ENCODE data around the gene SLC8B1.

Gene SLC8B1
- 29.5 to 186 (median 105) reads per million in 18 experiments for total RNA-seq

DNA sequence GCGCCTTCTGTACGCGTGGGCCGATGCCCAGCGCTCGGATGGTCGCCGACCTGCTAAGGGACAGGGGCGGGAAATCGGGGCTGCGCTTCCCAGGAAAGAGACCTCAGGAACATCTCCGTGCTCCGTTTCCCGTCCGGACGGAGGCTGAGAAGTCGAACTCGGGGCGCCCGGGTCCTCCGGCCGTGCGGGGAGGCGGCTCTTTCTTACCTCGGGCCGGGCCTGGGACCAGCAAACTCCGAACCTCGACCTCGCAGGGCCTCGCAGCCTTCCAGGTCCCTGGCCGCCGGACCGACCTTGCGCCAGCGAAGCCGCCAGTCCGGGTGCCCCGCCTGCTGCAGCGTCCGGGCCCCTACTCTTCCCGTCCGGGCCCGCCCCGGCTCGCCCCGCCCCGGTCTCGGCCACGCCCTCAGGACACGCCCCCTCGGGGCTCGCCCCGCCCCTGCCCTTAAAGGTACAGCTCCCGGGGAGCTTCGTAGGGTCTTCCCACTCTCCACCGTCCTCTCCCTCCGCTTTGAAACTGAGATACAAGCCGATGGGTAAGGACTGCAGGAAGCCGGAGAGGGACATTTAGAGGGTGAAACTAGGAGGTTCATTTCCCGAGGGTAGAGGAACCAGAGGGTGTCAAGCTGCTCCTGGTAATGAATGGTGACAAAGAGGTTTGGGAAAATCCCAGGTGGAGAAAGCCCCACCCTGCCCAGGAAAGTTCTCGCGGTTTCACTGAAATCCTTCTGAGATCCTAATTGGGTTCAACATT is at the start of gene SLC8B1:
TSS of gene SLC8B1 (minus strand) at position 324 of the 754 bp plus-strand sequence. CDS start 2,231 bp downstream, outside the sequence.
- DNase-seq = peak; percentile 91 to 92

DNA sequence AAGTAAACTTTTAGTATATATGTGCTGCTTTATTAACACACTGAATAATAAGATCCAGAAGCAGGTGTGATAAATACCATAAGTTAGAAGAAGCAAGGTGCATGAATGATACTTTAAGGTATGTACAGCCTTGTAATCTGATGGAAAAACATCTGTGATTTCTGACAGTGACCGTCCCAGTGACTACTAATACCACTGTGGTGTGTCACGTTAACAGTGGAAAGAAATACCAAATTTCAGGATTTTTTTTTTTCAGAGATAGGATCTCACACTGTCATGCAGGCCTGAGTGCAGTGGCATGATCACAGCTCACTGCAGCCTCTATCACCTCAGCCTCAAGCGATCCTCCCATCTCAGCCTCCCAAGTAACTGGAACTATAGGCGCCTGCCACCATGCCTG is 47.3 kb upstream of the SLC8B1 start:
- no peak for DNase-seq

DNA sequence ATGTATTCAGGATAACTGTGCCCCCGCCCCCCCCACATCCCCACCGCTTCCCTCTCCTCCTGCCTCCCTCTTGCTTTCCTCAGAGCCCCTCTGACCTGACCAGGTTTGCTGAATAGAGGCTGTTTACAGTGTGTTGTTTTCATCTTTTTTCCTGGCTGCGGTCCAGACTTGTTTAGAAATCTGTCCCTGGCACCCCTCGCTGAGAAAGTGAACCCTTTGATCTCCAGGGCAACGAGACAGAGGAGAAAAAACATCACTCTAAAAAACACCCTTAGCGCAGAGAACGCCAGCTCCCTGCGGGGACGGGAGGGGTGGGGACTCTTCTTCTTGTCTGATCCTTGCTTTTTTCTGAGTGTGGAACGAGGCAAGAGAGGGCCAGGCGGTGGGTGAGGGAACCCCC is 46.3 kb upstream of the SLC8B1 start:
- no peak for DNase-seq

DNA sequence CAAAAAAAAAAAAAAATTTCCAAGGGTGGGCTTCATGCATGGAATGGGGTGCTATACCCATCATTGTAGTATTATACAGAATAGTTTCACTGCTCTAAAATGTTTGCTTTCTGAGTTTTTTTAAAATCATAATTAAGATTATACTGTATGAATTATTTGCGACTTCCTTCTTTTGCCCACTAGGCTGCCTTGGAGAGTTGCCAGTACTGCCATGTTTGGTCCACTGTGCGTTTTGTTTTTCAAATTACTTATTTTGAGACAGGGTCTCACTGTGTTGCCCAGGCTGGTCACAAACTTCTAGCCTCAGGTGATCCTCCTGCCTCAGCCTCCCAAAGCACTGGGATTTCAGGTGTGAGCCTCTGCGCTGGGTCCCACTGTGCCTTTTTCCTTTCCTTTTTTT is 43.4 kb upstream of the SLC8B1 start:
- DNase-seq = no peak

DNA sequence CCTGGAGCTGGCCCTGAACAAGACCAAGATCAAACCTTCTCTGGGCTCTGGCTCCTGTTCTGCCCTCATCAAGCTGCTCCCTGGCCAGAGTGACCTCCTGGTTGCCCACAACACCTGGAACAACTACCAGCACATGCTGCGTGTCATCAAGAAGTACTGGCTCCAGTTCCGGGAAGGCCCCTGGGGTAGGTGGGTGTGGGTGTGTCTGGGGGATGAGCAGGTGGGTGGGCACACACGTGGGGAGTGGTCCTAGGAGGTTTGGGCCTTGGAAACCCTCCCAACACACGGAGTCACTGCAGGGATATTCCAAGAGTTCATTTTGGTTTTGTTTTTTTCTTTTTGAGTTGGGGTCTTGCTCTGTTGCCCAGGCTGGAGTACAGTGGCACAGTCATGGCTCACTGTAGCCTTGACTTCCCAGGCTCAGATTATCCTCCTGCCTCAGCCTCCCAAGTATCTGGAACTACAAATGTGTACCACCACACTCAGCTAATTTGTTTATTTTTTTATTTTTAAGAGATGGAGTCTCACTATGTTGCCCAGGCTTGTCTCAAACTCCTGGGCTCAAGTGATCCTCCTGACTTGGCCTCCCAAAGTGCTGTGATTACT is 40.0 kb upstream of the SLC8B1 start:
- DNase-seq = no peak

DNA sequence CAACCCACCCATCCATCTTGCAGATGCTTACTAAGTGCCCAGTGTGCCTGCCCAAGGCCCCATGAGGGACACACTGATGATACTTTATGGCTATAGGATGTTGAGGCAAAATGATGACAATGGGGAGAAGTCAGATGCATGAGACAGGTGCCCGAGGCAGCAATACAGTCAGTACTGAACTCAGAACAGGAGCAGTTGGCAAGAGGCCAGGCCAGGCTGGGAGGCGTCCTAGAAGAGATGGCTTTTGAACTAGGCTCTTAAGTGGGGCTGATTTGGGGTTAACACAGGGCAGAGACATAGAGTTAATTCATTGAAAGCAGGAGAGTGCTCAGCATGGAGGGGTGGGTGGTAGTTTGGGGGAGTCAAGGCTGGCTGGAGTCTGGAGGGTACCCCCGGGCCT is 39.1 kb upstream of the SLC8B1 start:
- DNase-seq = no peak

DNA sequence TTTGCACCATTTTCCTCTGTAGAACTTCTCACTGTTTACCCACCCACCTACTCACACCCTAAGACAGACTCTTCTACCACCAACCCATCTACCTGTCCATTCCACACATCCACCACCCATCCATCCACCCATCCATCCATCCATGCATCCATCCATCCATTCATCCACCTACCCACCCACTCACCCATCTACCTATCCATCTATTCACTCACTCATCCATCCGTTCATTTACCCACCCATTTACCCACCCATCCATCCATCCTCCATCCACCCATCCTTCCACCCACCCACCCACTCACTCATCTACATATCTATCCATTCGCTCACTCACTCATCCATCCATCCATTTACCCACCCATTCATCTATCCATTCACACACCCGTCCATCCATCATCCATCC is 38.5 kb upstream of the SLC8B1 start:
- no peak for DNase-seq

DNA sequence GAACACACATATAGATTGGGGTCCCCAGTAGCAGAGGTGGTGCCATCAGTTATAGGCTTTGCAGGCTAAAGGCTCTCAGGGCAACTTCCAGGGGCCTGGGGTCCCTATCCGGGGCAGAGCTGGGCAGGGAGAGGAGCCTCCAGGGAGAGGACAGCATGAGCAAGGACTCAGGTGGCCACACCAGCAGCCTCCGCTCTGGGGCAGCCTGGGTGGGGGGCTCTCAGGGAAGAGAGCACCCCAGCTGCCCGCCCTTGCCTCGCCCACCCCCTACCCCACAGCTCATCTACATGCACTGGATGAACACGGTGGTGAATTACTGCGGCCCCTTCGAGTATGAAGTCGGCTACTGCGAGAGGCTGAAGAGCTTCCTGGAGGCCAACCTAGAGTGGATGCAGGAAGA is 37.5 kb upstream of the SLC8B1 start:
- DNase-seq = no peak

DNA sequence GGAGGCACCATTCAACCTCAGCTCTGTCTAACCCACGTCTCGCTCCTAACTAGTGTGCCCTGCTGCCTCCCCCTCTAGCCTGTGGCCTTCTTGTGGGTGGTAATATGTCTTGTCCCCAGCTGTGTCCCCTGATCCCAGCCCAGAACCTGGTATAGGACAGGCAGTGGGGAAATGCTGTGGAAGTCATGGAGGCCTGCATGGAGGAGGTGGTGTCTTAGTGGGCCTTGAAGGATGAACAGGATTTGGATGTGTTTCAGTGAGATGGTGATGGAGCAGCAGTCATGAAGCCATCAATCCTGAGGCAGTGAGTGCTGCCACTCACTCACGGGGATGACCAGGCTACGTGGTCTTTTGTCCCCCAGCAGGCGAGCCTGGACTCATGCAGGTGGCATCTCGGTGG is 36.9 kb upstream of the SLC8B1 start:
- no peak for DNase-seq

DNA sequence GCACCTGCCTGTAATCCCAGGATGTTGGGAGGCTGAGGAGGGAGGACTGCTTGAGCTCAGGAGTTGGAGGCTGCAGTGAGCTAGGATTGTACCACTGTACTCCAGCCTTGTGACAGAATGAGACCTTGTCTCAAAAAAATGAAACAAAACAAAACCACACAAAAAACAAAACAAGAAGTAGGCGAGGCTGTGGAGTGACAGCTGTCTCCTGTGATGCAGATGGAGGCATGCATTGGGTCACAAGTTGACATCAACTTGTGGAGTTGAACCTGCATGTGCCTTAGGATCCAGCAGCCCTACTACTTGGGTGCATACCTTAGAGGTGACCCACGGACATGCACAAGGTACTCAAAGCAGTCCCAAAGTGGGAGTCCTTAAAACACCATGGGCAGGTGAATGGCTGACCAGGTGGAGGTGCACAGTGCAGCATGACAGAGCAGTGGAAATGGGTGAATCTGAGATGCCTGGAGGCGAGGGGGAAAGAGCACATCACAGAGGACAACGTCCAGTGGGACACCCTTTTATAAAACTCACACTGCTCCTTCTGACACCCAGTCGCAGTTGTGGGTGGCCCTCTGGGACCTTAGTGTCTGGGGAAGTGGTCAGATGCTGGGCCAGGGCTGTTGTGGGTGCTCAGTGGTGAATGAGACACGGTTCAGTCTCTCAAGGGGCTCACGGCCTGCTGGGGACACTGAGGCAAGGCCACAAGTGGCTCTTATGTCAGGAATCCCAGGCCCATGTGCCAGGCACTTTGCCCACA is 36.2 kb upstream of the SLC8B1 start:
- no peak for DNase-seq

DNA sequence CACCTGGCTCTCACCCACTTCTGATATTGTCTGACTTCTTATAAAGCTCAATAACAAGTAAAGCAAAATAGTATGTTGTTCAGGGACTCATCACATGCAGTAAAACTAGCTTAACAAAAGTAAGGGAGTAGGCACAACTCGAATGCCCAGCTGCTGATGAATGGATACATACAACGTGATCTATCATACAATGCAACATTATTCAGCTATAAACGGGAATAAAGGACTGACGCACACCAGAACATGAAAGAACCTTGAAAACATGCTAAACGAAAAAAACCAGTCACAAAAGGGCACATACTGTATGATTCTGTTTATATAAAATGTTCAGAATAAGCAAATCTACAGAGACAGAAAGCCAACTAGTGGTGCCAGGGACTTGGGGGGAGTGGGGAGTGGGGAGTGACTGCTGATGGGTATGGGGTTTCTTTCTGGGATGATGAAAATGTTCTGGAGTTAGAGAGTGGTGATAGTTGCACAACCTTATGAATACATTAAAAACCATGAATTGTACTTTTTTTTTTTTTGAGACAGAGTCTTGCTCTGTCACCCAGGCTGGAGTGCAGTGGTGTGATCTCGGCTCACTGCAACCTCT is 34.6 kb upstream of the SLC8B1 start:
- DNase-seq = no peak

DNA sequence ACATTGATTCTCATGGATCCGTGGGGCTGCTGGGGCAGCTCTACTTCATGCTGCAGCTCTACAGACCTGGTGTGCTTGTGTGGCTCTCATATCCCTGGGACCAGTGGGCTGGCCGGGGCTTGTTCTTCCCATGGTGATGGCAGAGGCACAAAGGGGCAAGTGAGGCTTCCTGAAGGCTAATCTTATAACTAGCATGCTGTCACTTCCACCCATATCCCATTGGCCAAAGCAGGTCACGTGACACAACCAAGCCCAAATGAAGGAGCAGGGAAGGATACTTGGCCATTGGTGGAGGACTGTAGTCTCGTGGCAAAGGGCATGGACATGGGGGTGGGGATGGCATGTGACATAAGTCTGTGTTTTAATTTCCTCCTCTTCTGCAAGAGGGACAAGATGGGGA is 33.4 kb upstream of the SLC8B1 start:
- peak in 1 of 2 donors; percentile 26 for DNase-seq

DNA sequence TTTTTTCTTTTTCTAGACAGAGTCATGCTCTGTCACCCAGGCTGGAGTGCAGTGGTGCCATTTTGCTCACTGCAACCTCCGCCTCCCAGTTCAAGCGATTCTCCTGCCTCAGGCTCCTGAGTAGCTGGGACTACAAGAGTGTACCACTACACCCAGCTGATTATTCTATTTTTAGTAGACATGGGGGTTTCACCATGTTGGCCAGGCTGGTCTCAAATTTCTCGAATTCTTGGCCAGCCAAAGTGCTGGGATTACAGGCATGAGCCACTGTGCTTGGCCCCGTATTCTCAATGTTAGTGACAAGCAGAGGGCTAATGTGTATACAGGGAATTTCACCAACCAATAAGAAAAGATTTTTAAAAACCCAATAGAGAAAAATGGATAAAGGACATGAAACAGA is 31.9 kb upstream of the SLC8B1 start:
- DNase-seq = no peak

DNA sequence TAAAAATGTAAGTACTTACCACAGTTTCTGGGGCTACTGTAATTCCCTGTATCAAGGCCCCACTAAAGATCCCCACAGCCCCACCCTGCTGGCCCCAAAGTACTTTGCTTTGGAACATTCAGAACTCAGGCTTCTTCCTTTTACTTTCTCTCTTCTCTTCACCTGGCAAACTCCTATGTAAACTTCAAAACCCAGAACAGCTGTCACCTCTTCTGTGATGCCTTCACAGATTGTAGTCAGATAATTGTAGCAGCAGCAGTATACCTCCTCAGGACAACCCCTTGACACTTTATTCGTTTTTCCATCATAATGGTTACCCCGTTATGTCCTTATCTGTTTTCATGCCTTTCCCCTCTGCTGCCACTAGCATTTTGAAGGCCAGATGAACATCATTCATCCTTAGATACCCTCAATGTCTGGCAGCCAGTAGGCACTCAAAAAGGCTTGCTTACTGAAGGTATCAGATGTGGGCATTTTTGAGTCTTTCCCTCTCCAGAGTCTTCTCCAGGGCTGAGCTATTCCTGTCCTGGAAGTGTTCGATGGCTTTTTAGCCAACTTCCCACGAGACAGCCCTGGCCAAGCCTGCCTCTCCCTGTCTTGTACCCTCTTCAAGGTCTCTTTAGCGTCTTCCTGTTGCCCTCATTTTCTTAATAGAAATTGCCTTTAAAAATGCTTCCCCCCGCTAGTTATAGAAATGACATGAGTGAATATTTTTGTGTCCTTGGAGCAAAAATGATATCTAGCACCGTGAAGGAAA is 30.9 kb upstream of the SLC8B1 start:
- no peak for DNase-seq

DNA sequence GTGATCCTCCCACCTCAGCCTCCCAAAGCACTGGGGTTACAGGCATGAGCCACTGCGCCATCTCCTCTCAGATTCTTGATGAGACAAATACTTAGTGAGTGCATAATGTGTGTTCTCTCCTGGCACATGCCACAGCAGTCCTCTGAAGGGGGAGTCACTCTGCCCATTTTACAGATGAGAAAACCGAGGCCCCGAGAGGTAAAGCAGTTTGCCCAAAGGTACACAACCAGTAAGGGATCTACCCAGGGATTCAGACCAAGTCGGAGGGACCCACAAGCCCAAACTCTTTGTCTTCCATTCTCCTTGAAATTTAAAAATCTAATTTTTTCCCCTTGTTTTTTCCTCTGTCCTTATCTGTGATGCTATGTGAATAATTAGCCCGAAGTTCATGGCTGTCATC is 29.8 kb upstream of the SLC8B1 start:
- no peak for DNase-seq

DNA sequence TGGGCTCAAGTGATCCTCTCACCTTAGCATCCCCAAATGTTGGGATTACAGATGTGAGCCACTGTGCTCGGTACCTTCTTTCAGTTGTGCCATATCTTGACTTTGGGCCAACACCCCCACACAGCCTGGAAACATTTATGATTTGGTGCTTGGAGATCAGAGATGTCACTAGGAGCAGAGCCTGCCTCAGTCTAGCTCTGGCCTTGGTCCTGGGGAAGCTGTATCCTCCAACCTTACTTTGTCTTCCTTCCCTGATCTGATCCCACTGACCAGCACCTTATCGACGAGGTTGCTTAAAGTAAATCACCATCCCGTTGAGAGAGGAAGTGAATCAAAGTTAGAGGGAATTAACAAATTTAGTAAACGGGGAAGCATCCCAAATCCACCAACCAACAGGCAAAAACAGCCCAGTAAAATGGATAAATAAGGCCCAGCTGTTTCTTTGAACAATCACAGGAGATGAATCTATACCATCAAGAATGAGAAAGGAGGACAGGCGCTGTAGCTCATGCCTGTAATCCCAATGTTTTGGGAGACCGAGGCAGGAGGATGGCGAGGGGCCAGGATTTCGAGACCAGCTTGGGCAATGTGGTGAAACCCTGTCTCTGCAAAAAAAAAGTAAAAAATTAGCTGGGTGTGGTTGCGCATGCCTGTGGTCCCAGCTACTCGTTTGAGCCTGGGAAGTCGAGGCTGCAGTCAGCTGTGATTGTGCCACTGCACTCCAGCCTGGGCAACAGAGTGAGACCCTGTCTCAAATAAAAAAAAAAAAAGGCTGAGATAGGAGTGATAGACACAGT is 26.9 kb upstream of the SLC8B1 start:
- DNase-seq = no peak

DNA sequence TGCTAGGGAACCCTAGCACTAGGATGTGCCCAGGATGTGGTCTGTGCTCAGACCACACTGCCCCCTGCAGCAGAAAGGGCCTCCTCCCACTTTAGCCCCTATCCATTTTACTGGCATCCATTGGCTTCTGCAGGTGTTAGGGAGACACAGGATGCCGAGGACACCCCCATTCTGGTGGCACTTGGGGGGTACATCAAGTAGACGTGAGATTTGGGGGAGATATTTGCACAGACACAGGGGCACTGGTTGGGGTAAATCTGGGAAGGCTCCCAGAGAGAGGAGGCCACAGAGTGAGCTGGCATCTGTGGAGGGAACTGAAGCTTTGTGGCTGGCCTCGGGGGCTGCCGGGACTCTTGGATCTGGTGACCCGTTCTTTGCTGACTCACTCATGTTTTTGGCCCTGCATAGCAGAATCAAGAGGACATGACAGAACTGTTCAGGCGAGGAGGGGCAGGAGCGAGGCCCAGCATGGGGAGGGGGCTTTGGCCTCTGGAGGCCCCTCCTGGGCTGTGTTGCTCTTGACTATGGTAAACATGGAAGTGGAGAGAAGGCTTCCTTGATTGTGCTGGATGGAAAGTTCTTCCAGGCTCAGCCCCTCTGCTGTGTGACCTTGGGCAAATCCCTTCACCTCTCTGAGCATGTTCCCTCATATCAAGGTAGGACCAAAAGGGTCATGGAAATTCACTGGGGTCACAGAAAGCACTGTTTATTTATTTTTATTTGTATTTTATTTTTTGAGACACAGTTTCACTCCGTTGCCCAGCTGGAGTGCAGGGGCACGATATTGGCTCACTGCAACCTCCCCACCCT is 25.2 kb upstream of the SLC8B1 start:
- peak; percentile 27 to 64 for DNase-seq

DNA sequence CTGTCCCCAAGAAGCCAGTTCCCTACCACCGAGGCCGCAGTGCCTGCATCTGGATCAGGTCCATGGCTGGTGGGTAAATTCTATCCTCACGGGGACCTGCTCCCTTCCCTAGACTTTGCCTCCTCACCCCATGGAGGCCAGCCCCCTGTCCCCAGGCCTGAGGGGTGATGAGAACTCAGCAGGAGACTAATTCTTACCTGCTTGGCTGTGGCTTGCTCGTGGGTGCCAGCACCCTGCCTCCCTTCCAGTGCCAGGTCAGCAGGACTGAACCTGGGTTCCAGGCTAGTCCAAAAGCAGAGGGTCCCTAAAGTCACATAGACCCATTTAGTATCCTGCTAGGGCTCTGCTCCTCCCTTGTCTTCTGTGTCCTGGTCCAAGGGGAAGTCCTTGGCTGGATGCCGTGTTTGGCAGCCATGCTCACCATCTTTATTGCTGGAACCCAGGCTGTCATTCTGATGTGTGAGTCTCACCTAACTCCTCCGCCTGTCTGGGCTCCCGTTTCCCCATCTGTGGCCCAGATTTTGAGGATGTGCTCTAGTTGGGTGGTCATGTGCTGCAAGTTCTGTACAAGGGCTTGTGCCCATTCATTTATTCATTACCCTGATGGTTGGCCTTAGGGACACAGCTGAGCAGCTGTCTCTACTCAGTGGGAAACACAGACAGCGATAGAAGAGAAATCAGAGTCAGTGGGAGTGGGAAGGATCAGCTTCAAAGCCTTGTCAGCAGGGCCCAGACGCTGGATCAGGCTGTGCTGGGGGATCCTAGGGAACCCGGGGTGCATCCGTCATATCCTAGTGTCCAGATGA is 24.4 kb upstream of the SLC8B1 start:
- DNase-seq = peak; percentile 52 to 67

DNA sequence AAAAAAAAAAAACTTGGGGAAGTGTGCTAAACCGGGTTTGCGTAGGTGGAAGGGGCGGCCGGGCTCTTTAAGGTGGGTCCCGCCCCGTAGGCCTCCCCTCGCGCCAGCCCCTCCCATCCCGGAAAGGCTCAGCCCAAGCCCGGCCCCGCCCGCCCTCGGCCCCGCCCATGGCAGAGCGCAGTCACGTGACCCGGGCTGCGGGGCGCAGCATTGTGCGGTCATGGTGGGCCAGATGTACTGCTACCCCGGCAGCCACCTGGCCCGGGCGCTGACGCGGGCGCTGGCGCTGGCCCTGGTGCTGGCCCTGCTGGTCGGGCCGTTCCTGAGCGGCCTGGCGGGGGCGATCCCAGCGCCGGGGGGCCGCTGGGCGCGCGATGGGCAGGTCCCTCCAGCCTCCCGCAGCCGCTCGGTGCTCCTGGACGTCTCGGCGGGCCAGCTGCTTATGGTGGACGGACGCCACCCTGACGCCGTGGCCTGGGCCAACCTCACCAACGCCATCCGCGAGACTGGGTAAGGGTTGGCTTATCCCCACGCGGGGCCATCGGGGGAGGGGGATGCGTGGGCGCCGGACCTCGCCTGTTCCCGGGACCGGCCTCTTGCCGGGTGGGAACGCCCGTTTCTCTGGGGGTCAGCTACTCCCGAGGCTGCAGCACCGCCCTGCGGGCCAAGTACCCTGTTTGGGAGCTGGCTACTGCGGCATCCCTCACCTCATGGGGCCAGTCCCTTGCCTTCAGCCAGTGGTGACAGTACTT is 23.6 kb upstream of the SLC8B1 start, which contains the start of gene PLBD2:
TSS of gene PLBD2 (plus strand) at position 207 of the 752 bp plus-strand sequence. CDS start at position 221, 14 bp downstream.
- peak; percentile 96 to 97 for DNase-seq
